ENCODE measurements around the gene SWAP70. TPM values are rescaled to one million over a fixed set of nuclear protein-coding genes. Genes with fewer than 3 reads are reported as not detected.

Gene SWAP70
- total and polyA plus RNA-seq, 2 of the 13 experiments (the other 11 are each of a cell fraction or from before 2014, with no cell fraction given): 4.6 to 8.7 TPM

- TF ChIP-seq ZMYM4 (CRISPR knock-in tag; IDR thresholded peaks at IDR 0.05): no peak
Observed at GRCh38 chr11:9669954-9670353, 6.1 kb downstream of the SWAP70 start (continued).

GRCh38 chr11:9672288-9672916 is 8.5 kb downstream of the SWAP70 start:
- POLR2A ChIA-PET: no interaction called here
- no peaks in the 10 kb centered on the region for H3K4me1 ChIP-seq (ENCODE audit: insufficient read depth, low read length)
- intact Hi-C loops (cut with micrococcal nuclease; ENCODE audit: unreplicated experiment): no loop called here
- TF ChIP-seq ZNF558 (CRISPR knock-in tag; IDR thresholded peaks at IDR 0.05; ENCODE audit: borderline replicate concordance) (no peak), ZNF646 (CRISPR knock-in tag; IDR thresholded peaks at IDR 0.05) (no peak), HOXD1 (CRISPR knock-in tag; IDR thresholded peaks at IDR 0.05) (no peak), NR2F1 (CRISPR knock-in tag; IDR thresholded peaks at IDR 0.05) (no peak), ZNF230 (CRISPR knock-in tag; IDR thresholded peaks at IDR 0.05) (no peak), ZNF17 (CRISPR knock-in tag; IDR thresholded peaks at IDR 0.05) (no peak), SMARCE1 (IDR thresholded peaks at IDR 0.05; ENCODE audit: borderline replicate concordance) (no peak), ZNF639 (CRISPR knock-in tag; conservative IDR thresholded peaks at IDR 0.05) (no peak), LRRFIP1 (CRISPR knock-in tag; conservative IDR thresholded peaks at IDR 0.05) (no peak)

More at GRCh38 chr11:9672288-9672916, 8.5 kb downstream of the SWAP70 start:
- H3K9me3 ChIP-seq (ENCODE audit: low read length): no peaks in the 10 kb centered on the region
- DNase-seq (ENCODE audit: low spot score) (no peak), FAIRE-seq (no peak), ATAC-seq (no peak)
- no TSS peak for BruUV-seq (replicated peaks)
- H3K4me2 ChIP-seq (ENCODE audit: low read depth, low read length): no peak overlapping the region
- H3K79me2 ChIP-seq (ENCODE audit: insufficient read depth, low read length): peaks cover 4% of the 10 kb centered on the region
- H4K20me1 ChIP-seq (ENCODE audit: insufficient read depth, low read length): no peaks in the 10 kb centered on the region
- no peak overlapping the region for H3K4me3 ChIP-seq (replicated peaks in 1 of 3; ENCODE audit: insufficient read depth in 1 of 3, low read depth in 2 of 3, low read length in 3 of 3)
- H2AFZ ChIP-seq (ENCODE audit: low read length): no peak overlapping the region
- in situ Hi-C loops (cut with HindIII; ENCODE audit: extremely low pct_ligation_motif_present, low pct_unique_long_range_greater_than_20kb): no loop called here
- H3K27me3 ChIP-seq (ENCODE audit: control insufficient read depth in 1 of 2, insufficient read depth in 2 of 2, low read length in 2 of 2): no peaks in the 10 kb centered on the region
- H3K36me3 ChIP-seq (replicated peaks in 1 of 2; ENCODE audit: control insufficient read depth in 1 of 2, insufficient read depth in 2 of 2, low read length in 2 of 2): no peaks in the 10 kb centered on the region
- CTCF ChIA-PET (ENCODE audit: low intra/inter-chr PET ratio, low total read pairs): no interaction called here
- no peak overlapping the region for H3K9ac ChIP-seq (ENCODE audit: insufficient read depth, low read depth, low read length)
- no peak overlapping the region for H3K27ac ChIP-seq (ENCODE audit: extremely low read length, insufficient read depth, low read length)
- 95% methylated on average over 3 of the region's 3 CpGs for WGBS (ENCODE audit: low lambda C conversion rate)
